ENCODE results near the gene ACKR1.

DNA sequence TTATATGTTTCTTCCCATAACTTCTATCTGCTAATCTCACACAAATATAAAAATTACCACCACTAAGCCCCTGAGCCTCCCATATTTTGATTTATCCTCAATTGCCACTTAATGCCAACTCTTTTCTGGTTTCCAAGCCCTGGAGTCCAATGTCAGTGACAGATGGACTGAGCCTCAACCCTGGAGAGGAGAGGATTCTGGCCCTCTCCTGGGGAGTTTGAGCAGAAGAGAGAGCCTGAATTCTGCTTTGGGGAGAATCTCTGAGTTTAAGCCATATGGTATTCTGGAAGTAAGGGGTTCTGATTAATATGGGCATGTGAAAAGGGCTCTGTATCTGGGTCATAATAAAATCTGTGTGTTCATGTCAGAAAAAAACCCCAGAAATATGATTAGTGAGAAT lies 24.8 kb upstream of the ACKR1 start:
- TF ChIP-seq, protein P1, sequence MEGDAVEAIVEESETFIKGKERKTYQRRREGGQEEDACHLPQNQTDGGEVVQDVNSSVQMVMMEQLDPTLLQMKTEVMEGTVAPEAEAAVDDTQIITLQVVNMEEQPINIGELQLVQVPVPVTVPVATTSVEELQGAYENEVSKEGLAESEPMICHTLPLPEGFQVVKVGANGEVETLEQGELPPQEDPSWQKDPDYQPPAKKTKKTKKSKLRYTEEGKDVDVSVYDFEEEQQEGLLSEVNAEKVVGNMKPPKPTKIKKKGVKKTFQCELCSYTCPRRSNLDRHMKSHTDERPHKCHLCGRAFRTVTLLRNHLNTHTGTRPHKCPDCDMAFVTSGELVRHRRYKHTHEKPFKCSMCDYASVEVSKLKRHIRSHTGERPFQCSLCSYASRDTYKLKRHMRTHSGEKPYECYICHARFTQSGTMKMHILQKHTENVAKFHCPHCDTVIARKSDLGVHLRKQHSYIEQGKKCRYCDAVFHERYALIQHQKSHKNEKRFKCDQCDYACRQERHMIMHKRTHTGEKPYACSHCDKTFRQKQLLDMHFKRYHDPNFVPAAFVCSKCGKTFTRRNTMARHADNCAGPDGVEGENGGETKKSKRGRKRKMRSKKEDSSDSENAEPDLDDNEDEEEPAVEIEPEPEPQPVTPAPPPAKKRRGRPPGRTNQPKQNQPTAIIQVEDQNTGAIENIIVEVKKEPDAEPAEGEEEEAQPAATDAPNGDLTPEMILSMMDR (IDR thresholded peaks at IDR 0.05) = no peak
- TF ChIP-seq TEAD4 (IDR thresholded peaks at IDR 0.05; ENCODE audit: borderline replicate concordance, insufficient read depth) (no peak), GATA2 (CRISPR knock-in tag; IDR thresholded peaks at IDR 0.05) (no peak)
- TF ChIP-seq, protein P2, sequence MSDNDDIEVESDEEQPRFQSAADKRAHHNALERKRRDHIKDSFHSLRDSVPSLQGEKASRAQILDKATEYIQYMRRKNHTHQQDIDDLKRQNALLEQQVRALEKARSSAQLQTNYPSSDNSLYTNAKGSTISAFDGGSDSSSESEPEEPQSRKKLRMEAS (IDR thresholded peaks at IDR 0.05; ENCODE audit: low read depth) = no peak
